HCT116 (cell line): ENCODE measurements around the gene ZNF91. TPM values are rescaled to one million over a fixed set of nuclear protein-coding genes. Genes with fewer than 3 reads are reported as not detected.

Experiments
- ATAC-seq: fragments of 200-7000 bp; cut with Tn5 transposase; 2 replicates; pipeline ENCODE4 v1.9.1; 2020; ENCODE audit warnings: mild to moderate bottlenecking, moderate library complexity
- BruUV-seq: library from RNA; stranded (reverse); fragments of 400-500 nt; replicated peaks from 2 replicates; lab custom pipeline; 2021; lab: Mats Ljungman, UMichigan
- CTCF ChIA-PET: fragments of 300-600 bp; sonication (Branson Sonifier 250); formaldehyde crosslinking; loops from one replicate; lab custom pipeline; 2021; ENCODE audit warnings: antibody characterized with exemption; lab: Charles Lee
- POLR2A ChIA-PET: fragments of 300-600, 350-600 bp; sonication (Branson Sonifier 250); formaldehyde crosslinking; loops from one replicate; lab custom pipeline; 2021; ENCODE audit warnings: antibody characterized with exemption; lab: Charles Lee
- RAD21 ChIA-PET, 2 experiments: fragments of 300-600 bp; sonication (Branson Sonifier 250); formaldehyde crosslinking; loops; one replicate each; lab custom pipeline; 2023; ENCODE audit warnings: low total read pairs in 2 of 2; ENCODE audit not compliant: uncharacterized antibody in 2 of 2, unreplicated experiment in 2 of 2, low non-redundant PET in 1 of 2; lab: Charles Lee
- DNase-seq: peaks from one replicate; pipeline ENCODE4 v3.0.0-alpha.2; 2010; ENCODE audit warnings: low read depth, low spot score
- H2AFZ ChIP-seq: fragments of 200-600 bp; shearing (Covaris generic), sonication (generic); 2 replicates; pipeline ENCODE4 v1.6.1; 2017; ENCODE audit warnings: low read depth, mixed run types, mixed read lengths, antibody characterized with exemption, low read length; ENCODE audit not compliant: poor library complexity, severe bottlenecking
- H3K27ac ChIP-seq: 2 replicates; pipeline ENCODE4 v1.5.1; 2012; ENCODE audit warnings: low read depth, low read length
- H3K27me3 ChIP-seq: fragments of 200-600 bp; sonication (generic); 2 replicates; pipeline ENCODE4 v1.6.1; 2016; ENCODE audit warnings: mixed run types, low read length, mixed read lengths; ENCODE audit not compliant: insufficient read depth
- H3K36me3 ChIP-seq, 2 experiments: fragments of 200-500 bp in 1 of 2; fragments of 200-600 bp in 1 of 2; sonication (Bioruptor generic) in 1 of 2; sonication (generic) in 1 of 2; 2 replicates each; pipeline versions ENCODE4 v1.5.1 to v1.6.1; 2014 to 2016; ENCODE audit warnings: low read length in 2 of 2, inconsistent platforms in 1 of 2, mixed read lengths in 1 of 2, mixed run types in 1 of 2; ENCODE audit not compliant: insufficient read depth in 2 of 2, control insufficient read depth in 1 of 2
- H3K4me1 ChIP-seq, 2 experiments: fragments of 200-600 bp in 1 of 2; sonication (generic) in 1 of 2; 2 replicates each; pipeline versions ENCODE4 v1.5.1 to v1.6.1; 2012 to 2017; ENCODE audit warnings: low read length in 2 of 2, inconsistent platforms in 1 of 2, mild to moderate bottlenecking in 1 of 2, mixed read lengths in 1 of 2, mixed run types in 1 of 2, moderate library complexity in 1 of 2; ENCODE audit not compliant: insufficient read depth in 2 of 2, control insufficient read depth in 1 of 2
- H3K4me2 ChIP-seq: fragments of 200-600 bp; sonication (generic); 2 replicates; pipeline ENCODE4 v1.6.1; 2017; ENCODE audit warnings: mixed run types, low read length, mixed read lengths
- H3K4me3 ChIP-seq, 2 experiments: fragments of 200-600 bp in 1 of 2; sonication (generic) in 1 of 2; replicated peaks in 1 of 2; 2 replicates each; pipeline ENCODE4 v1.5.1; 2011 to 2016; ENCODE audit warnings: low read length in 2 of 2, control low read depth in 1 of 2, low read depth in 1 of 2, mild to moderate bottlenecking in 1 of 2, mixed read lengths in 1 of 2, mixed run types in 1 of 2
- H3K79me2 ChIP-seq: fragments of 200-600 bp; sonication (generic); 2 replicates; pipeline ENCODE4 v1.6.1; 2017; ENCODE audit warnings: mild to moderate bottlenecking, mixed run types, low read length, moderate library complexity, mixed read lengths; ENCODE audit not compliant: insufficient read depth
- H3K9ac ChIP-seq: fragments of 200-600 bp; sonication (generic); 2 replicates; pipeline ENCODE4 v1.6.1; 2016; ENCODE audit warnings: low read length, mixed read lengths
- H3K9me2 ChIP-seq: fragments of 200-600 bp; sonication (generic), shearing (Covaris generic); 2 replicates; pipeline ENCODE4 v1.6.1; 2017; ENCODE audit warnings: mixed run types, mild to moderate bottlenecking, moderate library complexity; ENCODE audit not compliant: insufficient read depth
- H3K9me3 ChIP-seq, 2 experiments: fragments of 200-500 bp in 1 of 2; fragments of 200-600 bp in 1 of 2; sonication (Bioruptor generic) in 1 of 2; sonication (generic) in 1 of 2; 2 replicates each; pipeline ENCODE4 v1.6.1; 2014 to 2017; ENCODE audit warnings: low read length in 2 of 2, mixed read lengths in 2 of 2, inconsistent platforms in 1 of 2, low read depth in 1 of 2, mild to moderate bottlenecking in 1 of 2, mixed run types in 1 of 2, moderate library complexity in 1 of 2; ENCODE audit not compliant: control insufficient read depth in 1 of 2, insufficient read depth in 1 of 2
- H4K20me1 ChIP-seq: fragments of 200-600 bp; sonication (generic), shearing (Covaris generic); 2 replicates; pipeline ENCODE4 v1.6.1; 2017; ENCODE audit warnings: mixed run types, mild to moderate bottlenecking, moderate library complexity; ENCODE audit not compliant: insufficient read depth
- CBX3 ChIP-seq: IDR thresholded peaks from 2 replicates; pipeline ENCODE4 v1.6.1; 2012; ENCODE audit warnings: low read depth
- EGR1 ChIP-seq: IDR thresholded peaks from 2 replicates; pipeline ENCODE4 v1.6.1; 2012; ENCODE audit warnings: low read depth
- EZH2phosphoT487 ChIP-seq: fragments of 200-600 bp; IDR thresholded peaks from 2 replicates; pipeline ENCODE4 v1.6.1; 2018; ENCODE audit warnings: antibody characterized with exemption, borderline replicate concordance
- FOSL1 ChIP-seq: IDR thresholded peaks from 2 replicates; pipeline ENCODE4 v1.6.1; 2012; ENCODE audit warnings: low read depth
- JUND ChIP-seq: IDR thresholded peaks from 2 replicates; pipeline ENCODE4 v1.6.1; 2012
- POLR2A ChIP-seq: IDR thresholded peaks from 2 replicates; pipeline ENCODE4 v1.7.0; 2011; ENCODE audit warnings: borderline replicate concordance; ENCODE audit not compliant: insufficient read depth, insufficient read length; ENCODE audit errors: extremely low read depth
- POLR2AphosphoS5 ChIP-seq: IDR thresholded peaks from 2 replicates; pipeline ENCODE4 v1.6.1; 2011; ENCODE audit warnings: mild to moderate bottlenecking, low read depth, low read length, moderate library complexity
- SIN3A ChIP-seq: IDR thresholded peaks from 2 replicates; pipeline ENCODE4 v1.6.1; 2012; ENCODE audit warnings: low read depth
- SP1 ChIP-seq: IDR thresholded peaks from 2 replicates; pipeline ENCODE4 v1.6.1; 2012; ENCODE audit warnings: low read depth
- TCF7L2 ChIP-seq: IDR thresholded peaks from 2 replicates; pipeline ENCODE4 v1.7.0; 2011; ENCODE audit warnings: borderline replicate concordance, inconsistent platforms; ENCODE audit not compliant: insufficient read depth, insufficient read length; ENCODE audit errors: extremely low read depth
- YY1 ChIP-seq: IDR thresholded peaks from 2 replicates; pipeline ENCODE4 v1.6.1; 2011; ENCODE audit warnings: low read length, low read depth, moderate library complexity, mild to moderate bottlenecking; ENCODE audit not compliant: insufficient replicate concordance; ENCODE audit errors: extremely low read depth
- ZBTB33 ChIP-seq: IDR thresholded peaks from 2 replicates; pipeline ENCODE4 v1.6.1; 2011; ENCODE audit warnings: mild to moderate bottlenecking, low read length, moderate library complexity; ENCODE audit not compliant: insufficient replicate concordance; ENCODE audit errors: extremely low read depth
- ZFX ChIP-seq: fragments of 450-650 bp; IDR thresholded peaks from 2 replicates; pipeline ENCODE4 v1.6.1; 2017
- intact Hi-C: fragments of 100-400 bp; cut with micrococcal nuclease; formaldehyde crosslinking; loops from 2 replicates; pipeline ENCODE4 v1.10.0; 2022
- total RNA-seq: library from RNA; stranded (reverse); gene quantifications from one replicate; pipeline ENCODE4 v1.2.1, GENCODE V29; 2021; ENCODE audit not compliant: unreplicated experiment
- TF ChIP-seq, protein P1 (sequence below): IDR thresholded peaks from 2 replicates; pipeline ENCODE4 v1.6.1; 2012

The ZNF91 gene
- total RNA-seq, 1 experiment from 2014 or later = 12.3 TPM

GRCh38 chr19:23401086-23401610 is 5.9 kb upstream of the ZNF91 start:
- no peak overlapping the region for H3K4me2 ChIP-seq
- H3K4me1 ChIP-seq = no peaks in the 10 kb centered on the region
- ChIA-PET POLR2A (no interaction called here), CTCF (no interaction called here), RAD21 (no interaction called here)
- H3K9me2 ChIP-seq = no peaks in the 10 kb centered on the region
- no TSS peak for BruUV-seq
- no peak overlapping the region for H3K9ac ChIP-seq
- ATAC-seq = no peak
- TF ChIP-seq SIN3A = no peak
- TF ChIP-seq EGR1 = no peak
- TF ChIP-seq CBX3 = no peak
- TF ChIP-seq POLR2A = no peak
- H3K4me3 ChIP-seq = no peak overlapping the region
- no peaks in the 10 kb centered on the region for H3K36me3 ChIP-seq
- peaks cover 3 to 6% of the 10 kb centered on the region in 2 experiments; a peak in 2 of 4 replicates for H3K9me3 ChIP-seq
- intact Hi-C loops = no loop called here
- no peak overlapping the region for H2AFZ ChIP-seq
- H3K27me3 ChIP-seq = no peaks in the 10 kb centered on the region
- H4K20me1 ChIP-seq = no peaks in the 10 kb centered on the region
- no peaks in the 10 kb centered on the region for H3K79me2 ChIP-seq
- no peak overlapping the region for H3K27ac ChIP-seq
- DNase-seq = no peak

DNA sequence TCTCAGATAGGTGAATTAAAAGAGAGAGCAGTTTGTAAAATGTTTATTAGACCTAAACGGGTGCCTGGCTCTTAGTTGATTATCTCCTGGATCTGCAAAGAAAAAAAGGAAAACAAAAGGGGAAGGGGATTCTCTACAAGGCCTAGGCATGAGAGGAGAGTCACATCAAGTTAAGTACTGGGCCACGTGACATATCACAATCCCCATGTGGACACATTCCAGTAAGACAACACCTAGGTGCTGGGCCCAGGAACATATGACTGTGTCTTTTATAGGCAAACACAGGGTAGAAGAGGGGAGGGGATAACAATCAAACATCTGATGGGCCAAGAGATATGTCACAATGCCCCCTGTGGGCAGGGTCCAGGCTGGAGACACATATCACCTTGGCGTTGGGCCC is 4.2 kb upstream of the ZNF91 start:
- no TSS peak for BruUV-seq

More for the DNA sequence above, 4.2 kb upstream of the ZNF91 start:
- intact Hi-C loops = no loop called here
- no peak overlapping the region for H3K9ac ChIP-seq
- ATAC-seq (no peak), DNase-seq (no peak)
- no peaks in the 10 kb centered on the region for H3K36me3 ChIP-seq
- H3K4me3 ChIP-seq = no peak overlapping the region
- CTCF ChIA-PET = no interaction called here
- RAD21 ChIA-PET = no interaction called here
- TF ChIP-seq SP1 = no peak
- no peak for TF ChIP-seq JUND
- no peak for TF ChIP-seq FOSL1
- TF ChIP-seq CBX3 = no peak
- TF ChIP-seq YY1 = no peak
- no peak for TF ChIP-seq SIN3A
- no peak for TF ChIP-seq ZFX
- no peak for TF ChIP-seq EZH2phosphoT487
- TF ChIP-seq, protein P1, sequence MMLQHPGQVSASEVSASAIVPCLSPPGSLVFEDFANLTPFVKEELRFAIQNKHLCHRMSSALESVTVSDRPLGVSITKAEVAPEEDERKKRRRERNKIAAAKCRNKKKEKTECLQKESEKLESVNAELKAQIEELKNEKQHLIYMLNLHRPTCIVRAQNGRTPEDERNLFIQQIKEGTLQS = no peak
- TF ChIP-seq TCF7L2 = no peak
- TF ChIP-seq POLR2AphosphoS5 = no peak
- no peak for TF ChIP-seq ZBTB33
- no peak for TF ChIP-seq POLR2A
- H3K4me2 ChIP-seq = no peak overlapping the region
- no peaks in the 10 kb centered on the region for H4K20me1 ChIP-seq
- POLR2A ChIA-PET = no interaction called here
- H3K79me2 ChIP-seq = 0 out of 2 replicates have a peak, but pooled peaks cover 7% of the 10 kb centered on the region
- H3K27me3 ChIP-seq = no peaks in the 10 kb centered on the region
- no peaks in the 10 kb centered on the region; a peak in 1 of 4 replicates for H3K4me1 ChIP-seq
- no peaks in the 10 kb centered on the region for H3K9me2 ChIP-seq
- H2AFZ ChIP-seq = no peak overlapping the region
- peaks cover under 1 to 3% of the 10 kb centered on the region in 2 experiments; a peak in 2 of 4 replicates for H3K9me3 ChIP-seq
- H3K27ac ChIP-seq = no peak overlapping the region
